ENCODE measurements around the gene OSER1. TPM values are rescaled to one million over a fixed set of nuclear protein-coding genes. Genes with fewer than 3 reads are reported as not detected.

Gene OSER1
- polyA plus RNA-seq, 1 donor: 54.8 TPM

Other genes with a start within 250 kb of the OSER1 start
- 1.4 TPM for gene JPH2, start 23.6 kb downstream of the OSER1 start, polyA plus RNA-seq (ENCODE audit: insufficient read length)
- 0.53 TPM for gene GDAP1L1, start 36.5 kb upstream of the OSER1 start, polyA plus RNA-seq (ENCODE audit: insufficient read length)
- gene FITM2, start 100.4 kb upstream of the OSER1 start, polyA plus RNA-seq (ENCODE audit: insufficient read length): 9.6 TPM
- 0.73 TPM for gene R3HDML, start 126.3 kb upstream of the OSER1 start, polyA plus RNA-seq (ENCODE audit: insufficient read length)
- 57.9 TPM for gene HNF4A, start 144.9 kb upstream of the OSER1 start, polyA plus RNA-seq (ENCODE audit: insufficient read length)

All from left kidney (tissue), 1 donor.